GM06990 (cell line): Measurements from ENCODE around the gene CD248.

Source experiments
- DNase-seq: peaks from one replicate; pipeline ENCODE4 v3.0.0-alpha.2; 2011; ENCODE audit not compliant: insufficient read length; ENCODE audit errors: extremely low read depth
- H3K27me3 ChIP-seq: replicated peaks from 2 replicates; pipeline ENCODE4 v1.6.0; 2011; ENCODE audit warnings: low read length; ENCODE audit not compliant: control insufficient read depth, insufficient read depth
- H3K36me3 ChIP-seq: 2 replicates; pipeline ENCODE4 v1.5.1; 2011; ENCODE audit warnings: low read length; ENCODE audit not compliant: control insufficient read depth, insufficient read depth
- H3K4me3 ChIP-seq: replicated peaks from 2 replicates; pipeline ENCODE4 v1.5.1; 2011; ENCODE audit warnings: low read depth, mild to moderate bottlenecking, control low read depth, low read length
- CTCF ChIP-seq: IDR thresholded peaks from 2 replicates; pipeline ENCODE4 v1.5.1; 2011; ENCODE audit warnings: low read length, control low read depth, mild to moderate bottlenecking, inconsistent platforms; ENCODE audit not compliant: insufficient read depth, poor library complexity, severe bottlenecking

Gene CD248

GRCh38 chr11:66341502-66342126 lies 24.8 kb upstream of the CD248 start:
- TF ChIP-seq CTCF, result no peak
- Histone ChIP-seq H3K36me3 (peaks cover 36% of the 10 kb centered on the region), H3K27me3 (no peaks in the 10 kb centered on the region), H3K4me3 (no peak overlapping the region)
- no peak for DNase-seq

GRCh38 chr11:66340596-66341501 lies 24.0 kb upstream of the CD248 start:
- Histone ChIP-seq H3K27me3 (no peaks in the 10 kb centered on the region), H3K4me3 (no peak overlapping the region), H3K36me3 (peaks cover 36% of the 10 kb centered on the region)
- DNase-seq, result no peak
- TF ChIP-seq CTCF, result no peak

GRCh38 chr11:66339686-66340483 lies 23.0 kb upstream of the CD248 start:
- no peak for DNase-seq
- H3K36me3 ChIP-seq, result peaks cover 36% of the 10 kb centered on the region
- H3K27me3 ChIP-seq, result no peaks in the 10 kb centered on the region
- H3K4me3 ChIP-seq, result no peak overlapping the region
- no peak for TF ChIP-seq CTCF

GRCh38 chr11:66339162-66339675 lies 22.4 kb upstream of the CD248 start:
- Histone ChIP-seq H3K4me3 (no peak overlapping the region), H3K27me3 (no peaks in the 10 kb centered on the region), H3K36me3 (peaks cover 36% of the 10 kb centered on the region)
- no peak for DNase-seq
- TF ChIP-seq CTCF, result no peak

GRCh38 chr11:66338276-66339161 lies 21.7 kb upstream of the CD248 start:
- H3K27me3 ChIP-seq, result no peaks in the 10 kb centered on the region
- DNase-seq, result no peak
- no peak for TF ChIP-seq CTCF
- no peak overlapping the region for H3K4me3 ChIP-seq
- H3K36me3 ChIP-seq, result peaks cover 36% of the 10 kb centered on the region
